ENCODE results near the gene BTG2. TPM values are rescaled to one million over a fixed set of nuclear protein-coding genes. Genes with fewer than 3 reads are reported as not detected.

Gene BTG2
- polyA plus RNA-seq, 2 donors = 9.4 to 27.3 TPM

DNA sequence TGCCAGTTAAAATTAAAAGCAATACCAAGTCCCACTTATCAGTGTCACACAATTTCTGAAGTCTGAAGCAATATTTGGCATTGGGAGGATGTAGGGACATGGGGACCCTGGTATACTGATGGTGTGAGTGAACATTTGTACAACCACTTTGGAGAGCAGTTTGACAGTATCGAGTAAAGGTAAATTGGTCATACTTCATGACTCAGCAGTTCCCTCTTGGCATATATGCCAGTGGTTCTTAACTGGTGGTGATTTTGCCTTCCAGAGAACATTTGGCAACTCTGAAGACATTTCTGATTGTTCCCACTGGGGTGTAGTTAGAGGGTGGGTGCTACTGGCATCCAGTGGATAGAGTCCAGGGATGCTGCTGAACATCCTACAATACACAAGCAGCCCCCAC is 25.9 kb downstream of the BTG2 start:
- Histone ChIP-seq H3K27ac (ENCODE audit: low read depth in 2 of 2, low read length in 1 of 2) (no peak overlapping the region), H3K9me3 (ENCODE audit: control insufficient read depth in 2 of 2, insufficient read depth in 1 of 2, low read depth in 1 of 2, low read length in 1 of 2) (no peaks in the 10 kb centered on the region)
- WGBS, 2 donors = 44 to 46% methylated on average over 1 of the region's 1 CpG

DNA sequence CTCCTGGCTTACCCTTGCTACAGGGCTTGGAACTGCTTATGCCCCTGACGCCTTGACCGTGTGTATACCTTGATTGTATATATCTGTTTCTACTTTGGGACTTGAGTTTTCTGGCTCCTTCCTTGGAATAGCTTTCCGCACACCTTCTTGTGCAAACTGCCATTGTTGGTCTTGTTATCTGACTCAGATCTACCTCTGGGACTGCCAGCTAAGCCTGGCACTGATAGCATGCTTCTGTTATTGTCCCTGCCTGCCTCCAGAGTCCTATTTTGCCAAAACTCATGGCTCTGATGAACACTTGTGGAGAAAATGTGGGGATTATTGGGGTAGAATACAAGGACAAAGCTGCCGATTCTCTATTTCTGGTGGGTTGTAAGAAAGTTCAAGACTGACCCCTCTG is 30.2 kb downstream of the BTG2 start:
- no peaks in the 10 kb centered on the region for H3K9me3 ChIP-seq (ENCODE audit: control insufficient read depth in 2 of 2, insufficient read depth in 1 of 2, low read depth in 1 of 2, low read length in 1 of 2)
- H3K4me3 ChIP-seq (ENCODE audit: low read depth in 1 of 2, low read length in 2 of 2) = no peak overlapping the region
- H3K36me3 ChIP-seq (ENCODE audit: control insufficient read depth in 2 of 2, insufficient read depth in 2 of 2, low read length in 1 of 2) = no peaks in the 10 kb centered on the region
- WGBS, 2 donors = 55 to 63% methylated on average over 4 of the region's 4 CpGs
- H3K27me3 ChIP-seq (ENCODE audit: control insufficient read depth in 1 of 2, insufficient read depth in 2 of 2, low read length in 2 of 2) = no peaks in the 10 kb centered on the region
- H3K4me1 ChIP-seq (ENCODE audit: control insufficient read depth in 2 of 2, insufficient read depth in 2 of 2, low read length in 1 of 2) = no peaks in the 10 kb centered on the region
- H3K27ac ChIP-seq (ENCODE audit: low read depth in 2 of 2, low read length in 1 of 2) = peak overlapping the region in 1 of 2 donors; percentile 50

More for the DNA sequence above, 25.9 kb downstream of the BTG2 start:
- no peak overlapping the region for H3K4me3 ChIP-seq (ENCODE audit: low read depth in 1 of 2, low read length in 2 of 2)
- H3K36me3 ChIP-seq (ENCODE audit: control insufficient read depth in 2 of 2, insufficient read depth in 2 of 2, low read length in 1 of 2) = no peaks in the 10 kb centered on the region
- H3K4me1 ChIP-seq (ENCODE audit: control insufficient read depth in 2 of 2, insufficient read depth in 2 of 2, low read length in 1 of 2) = peaks cover 0 to 5% of the 10 kb centered on the region in 2 donors
- no peaks in the 10 kb centered on the region for H3K27me3 ChIP-seq (ENCODE audit: control insufficient read depth in 1 of 2, insufficient read depth in 2 of 2, low read length in 2 of 2)

DNA sequence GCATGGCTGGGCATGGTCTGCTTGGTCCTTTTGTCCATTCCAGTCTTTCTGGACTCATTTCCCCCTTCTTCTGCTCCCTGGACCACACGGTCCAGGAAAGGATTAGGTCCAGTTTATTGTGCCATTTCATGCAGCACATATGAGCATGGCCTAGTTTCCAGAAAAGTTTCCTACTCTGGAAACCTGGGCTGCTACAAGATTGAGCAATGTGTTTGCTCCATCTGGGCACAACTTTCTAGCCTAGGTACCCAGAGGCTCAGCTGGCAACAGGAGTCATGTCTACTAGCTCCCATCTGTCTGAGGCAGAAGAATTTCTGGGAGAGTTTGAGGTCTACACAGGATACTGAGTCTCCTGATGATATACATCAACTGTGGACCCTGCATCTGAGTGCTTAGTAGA is 30.8 kb downstream of the BTG2 start:
- H3K9me3 ChIP-seq (ENCODE audit: control insufficient read depth in 2 of 2, insufficient read depth in 1 of 2, low read depth in 1 of 2, low read length in 1 of 2) = no peaks in the 10 kb centered on the region
- no peaks in the 10 kb centered on the region for H3K36me3 ChIP-seq (ENCODE audit: control insufficient read depth in 2 of 2, insufficient read depth in 2 of 2, low read length in 1 of 2)
- H3K4me3 ChIP-seq (ENCODE audit: low read depth in 1 of 2, low read length in 2 of 2) = no peak overlapping the region
- H3K4me1 ChIP-seq (ENCODE audit: control insufficient read depth in 2 of 2, insufficient read depth in 2 of 2, low read length in 1 of 2) = no peaks in the 10 kb centered on the region
- H3K27me3 ChIP-seq (ENCODE audit: control insufficient read depth in 1 of 2, insufficient read depth in 2 of 2, low read length in 2 of 2) = no peaks in the 10 kb centered on the region
- H3K27ac ChIP-seq (ENCODE audit: low read depth in 2 of 2, low read length in 1 of 2) = no peak overlapping the region
- 29% methylated on average over 1 of the region's 1 CpG for WGBS, 2 donors

DNA sequence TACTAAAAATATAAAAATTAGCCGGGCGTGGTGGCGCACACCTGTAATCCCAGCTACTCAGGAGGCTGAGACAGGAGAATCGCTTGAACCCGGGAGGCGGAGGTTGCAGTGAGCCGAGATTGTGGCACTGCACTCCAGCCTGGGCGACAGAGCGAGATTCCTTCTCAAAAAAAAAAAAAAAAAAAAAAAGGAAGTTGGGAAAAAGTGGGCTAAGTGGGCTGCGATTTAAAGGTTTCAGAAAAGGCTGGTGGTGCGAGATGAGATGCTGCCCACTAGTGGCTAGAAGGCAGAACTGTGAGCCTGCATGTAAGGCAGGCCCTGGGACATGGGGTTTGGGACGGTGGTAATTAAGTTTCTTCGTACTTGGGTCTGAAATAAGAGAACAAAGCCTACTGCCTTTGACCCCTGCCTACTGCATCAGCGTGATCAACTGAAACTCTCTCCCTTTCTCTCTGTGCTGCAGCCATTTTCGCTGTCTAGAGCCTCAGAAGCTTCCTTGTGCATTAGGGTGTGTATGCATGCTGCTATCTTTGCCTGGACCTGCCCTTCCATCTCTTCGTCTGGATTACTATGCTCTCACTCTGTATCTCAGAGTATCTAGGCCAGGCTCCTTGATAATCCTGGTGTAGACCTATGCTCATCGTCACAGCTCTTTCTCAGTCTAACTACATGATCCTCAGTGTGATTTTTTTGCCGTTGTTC is 33.2 kb downstream of the BTG2 start:
- H3K4me3 ChIP-seq (ENCODE audit: low read depth in 1 of 2, low read length in 2 of 2) = no peak overlapping the region
- no peaks in the 10 kb centered on the region for H3K9me3 ChIP-seq (ENCODE audit: control insufficient read depth in 2 of 2, insufficient read depth in 1 of 2, low read depth in 1 of 2, low read length in 1 of 2)
- no peaks in the 10 kb centered on the region for H3K4me1 ChIP-seq (ENCODE audit: control insufficient read depth in 2 of 2, insufficient read depth in 2 of 2, low read length in 1 of 2)
- no peaks in the 10 kb centered on the region for H3K27me3 ChIP-seq (ENCODE audit: control insufficient read depth in 1 of 2, insufficient read depth in 2 of 2, low read length in 2 of 2)
- H3K27ac ChIP-seq (ENCODE audit: low read depth in 2 of 2, low read length in 1 of 2) = peak overlapping the region in 1 of 2 donors; percentile 51
- 41 to 46% methylated on average over 18 of the region's 18 CpGs for WGBS, 2 donors
- no peaks in the 10 kb centered on the region for H3K36me3 ChIP-seq (ENCODE audit: control insufficient read depth in 2 of 2, insufficient read depth in 2 of 2, low read length in 1 of 2)

DNA sequence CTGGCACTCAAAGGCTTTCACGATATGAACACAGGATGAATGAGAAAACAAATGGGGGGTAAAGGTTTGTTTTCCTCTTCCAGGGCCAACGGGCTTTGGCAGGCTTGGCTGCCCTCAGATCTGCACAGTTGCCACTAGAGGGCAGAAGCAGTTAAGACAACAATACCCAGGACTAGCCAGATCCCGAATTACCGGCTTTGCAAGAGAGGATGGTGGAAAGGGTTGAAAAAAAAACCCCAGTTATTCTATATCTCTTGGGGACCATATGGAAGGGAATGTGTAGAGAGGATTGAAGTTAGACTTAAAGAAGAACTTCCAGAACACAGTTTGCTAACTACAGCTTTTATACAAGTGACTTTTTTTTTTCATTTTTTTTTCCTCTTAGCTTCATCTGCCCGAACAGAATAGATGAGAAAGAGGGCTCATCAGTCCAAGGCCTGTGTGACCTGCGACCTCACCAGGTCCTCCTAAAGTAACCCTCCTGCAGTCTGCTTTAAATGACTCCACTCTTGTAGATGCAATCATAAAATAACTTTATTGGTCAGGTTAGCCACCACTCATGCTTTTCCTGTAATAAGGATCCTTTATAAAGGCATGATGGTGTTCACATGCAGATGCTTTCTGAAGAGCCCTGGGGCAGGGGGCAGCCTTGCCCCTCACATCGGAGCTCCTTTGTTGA is 34.9 kb downstream of the BTG2 start:
- H3K36me3 ChIP-seq (ENCODE audit: control insufficient read depth in 2 of 2, insufficient read depth in 2 of 2, low read length in 1 of 2) = no peaks in the 10 kb centered on the region
- no peaks in the 10 kb centered on the region for H3K9me3 ChIP-seq (ENCODE audit: control insufficient read depth in 2 of 2, insufficient read depth in 1 of 2, low read depth in 1 of 2, low read length in 1 of 2)
- no peak overlapping the region for H3K27ac ChIP-seq (ENCODE audit: low read depth in 2 of 2, low read length in 1 of 2)
- H3K4me1 ChIP-seq (ENCODE audit: control insufficient read depth in 2 of 2, insufficient read depth in 2 of 2, low read length in 1 of 2) = no peaks in the 10 kb centered on the region
- no peaks in the 10 kb centered on the region for H3K27me3 ChIP-seq (ENCODE audit: control insufficient read depth in 1 of 2, insufficient read depth in 2 of 2, low read length in 2 of 2)
- H3K4me3 ChIP-seq (ENCODE audit: low read depth in 1 of 2, low read length in 2 of 2) = no peak overlapping the region
- 14 to 19% methylated on average over 7 of the region's 7 CpGs for WGBS, 2 donors

DNA sequence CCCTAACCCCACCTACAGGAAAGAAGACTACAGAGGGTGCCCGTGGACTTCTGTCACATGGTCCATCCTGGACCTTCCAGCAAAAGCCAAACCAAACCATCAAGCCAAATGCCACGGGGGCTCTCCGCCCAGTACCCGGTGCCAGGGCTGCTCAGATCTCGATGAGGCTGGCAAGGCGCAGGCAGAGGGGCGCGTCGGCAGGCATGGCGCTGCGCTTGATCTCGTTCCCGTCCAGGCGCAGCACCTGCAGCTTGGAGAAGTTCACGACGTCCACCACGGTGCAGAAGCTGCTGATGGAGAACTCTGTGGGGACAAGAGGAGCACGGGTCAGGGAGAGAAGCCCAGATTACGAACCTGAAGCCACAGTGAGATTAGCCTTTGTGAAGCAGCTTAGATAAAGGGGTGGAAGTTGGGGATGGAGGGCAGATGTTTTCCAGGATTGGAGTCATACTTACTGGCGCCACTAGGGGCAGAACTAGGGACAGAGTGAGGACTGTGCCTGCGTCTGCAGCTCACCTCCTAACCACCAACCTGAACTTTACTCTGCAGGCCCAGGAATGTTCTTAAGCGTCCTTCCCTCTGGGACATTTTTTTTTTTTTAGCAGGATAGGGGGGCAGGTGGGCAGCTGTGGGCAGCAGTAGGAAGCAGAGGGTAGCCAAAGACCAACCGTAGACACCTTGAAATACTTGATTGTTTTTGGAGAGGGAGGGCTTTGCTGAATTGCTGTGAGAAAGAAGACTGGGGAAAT is 37.0 kb downstream of the BTG2 start:
- 49 to 56% methylated on average over 23 of the region's 23 CpGs for WGBS, 2 donors
- Histone ChIP-seq H3K4me1 (ENCODE audit: control insufficient read depth in 2 of 2, insufficient read depth in 2 of 2, low read length in 1 of 2) (no peaks in the 10 kb centered on the region), H3K36me3 (ENCODE audit: control insufficient read depth in 2 of 2, insufficient read depth in 2 of 2, low read length in 1 of 2) (no peaks in the 10 kb centered on the region), H3K27me3 (ENCODE audit: control insufficient read depth in 1 of 2, insufficient read depth in 2 of 2, low read length in 2 of 2) (no peaks in the 10 kb centered on the region), H3K4me3 (ENCODE audit: low read depth in 1 of 2, low read length in 2 of 2) (no peak overlapping the region), H3K27ac (ENCODE audit: low read depth in 2 of 2, low read length in 1 of 2) (no peak overlapping the region), H3K9me3 (ENCODE audit: control insufficient read depth in 2 of 2, insufficient read depth in 1 of 2, low read depth in 1 of 2, low read length in 1 of 2) (no peaks in the 10 kb centered on the region)

DNA sequence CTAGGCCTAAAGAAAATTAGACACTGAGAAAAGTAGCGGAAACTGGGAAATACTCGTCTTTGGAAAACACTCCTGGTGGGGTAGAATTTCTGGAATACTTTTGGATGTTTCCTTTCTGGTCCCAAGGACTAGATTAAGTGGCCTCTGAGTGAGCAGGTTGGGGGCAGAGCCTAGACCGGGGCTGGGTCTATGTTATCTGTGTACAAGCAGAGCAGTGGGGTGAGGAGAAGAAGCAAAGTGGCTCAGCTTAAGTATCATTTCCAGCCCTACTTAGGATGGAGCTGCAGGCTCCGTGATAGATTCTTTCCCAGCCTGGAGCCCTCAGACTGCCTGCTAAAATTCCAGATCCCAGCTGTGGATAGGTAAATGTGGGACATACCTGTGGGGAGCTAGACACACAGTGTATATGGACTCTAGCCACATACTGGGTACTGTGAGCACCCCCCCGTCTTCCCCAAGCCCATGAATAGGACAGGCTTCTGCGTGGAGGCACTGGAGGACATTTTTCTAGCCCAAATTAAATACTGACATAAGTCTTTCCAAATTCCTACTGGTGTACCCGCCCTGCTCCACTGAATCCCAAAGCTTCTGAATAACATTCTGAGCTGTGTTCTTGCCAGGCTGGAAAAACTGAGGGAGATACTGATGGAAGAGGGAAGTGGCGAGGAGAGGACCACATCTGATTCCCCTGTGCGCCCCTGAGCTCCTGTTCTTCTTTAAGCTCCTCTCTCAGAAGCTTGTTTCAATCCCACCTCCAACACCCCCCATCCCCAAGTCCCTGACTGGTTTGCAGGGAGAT is 38.8 kb downstream of the BTG2 start:
- Histone ChIP-seq H3K27me3 (ENCODE audit: control insufficient read depth in 1 of 2, insufficient read depth in 2 of 2, low read length in 2 of 2) (no peaks in the 10 kb centered on the region), H3K36me3 (ENCODE audit: control insufficient read depth in 2 of 2, insufficient read depth in 2 of 2, low read length in 1 of 2) (no peaks in the 10 kb centered on the region), H3K27ac (ENCODE audit: low read depth in 2 of 2, low read length in 1 of 2) (no peak overlapping the region), H3K4me3 (ENCODE audit: low read depth in 1 of 2, low read length in 2 of 2) (no peak overlapping the region), H3K9me3 (ENCODE audit: control insufficient read depth in 2 of 2, insufficient read depth in 1 of 2, low read depth in 1 of 2, low read length in 1 of 2) (peaks cover 0 to 3% of the 10 kb centered on the region in 2 donors), H3K4me1 (ENCODE audit: control insufficient read depth in 2 of 2, insufficient read depth in 2 of 2, low read length in 1 of 2) (no peaks in the 10 kb centered on the region)
- WGBS, 2 donors = 80 to 82% methylated on average over 9 of the region's 9 CpGs

DNA sequence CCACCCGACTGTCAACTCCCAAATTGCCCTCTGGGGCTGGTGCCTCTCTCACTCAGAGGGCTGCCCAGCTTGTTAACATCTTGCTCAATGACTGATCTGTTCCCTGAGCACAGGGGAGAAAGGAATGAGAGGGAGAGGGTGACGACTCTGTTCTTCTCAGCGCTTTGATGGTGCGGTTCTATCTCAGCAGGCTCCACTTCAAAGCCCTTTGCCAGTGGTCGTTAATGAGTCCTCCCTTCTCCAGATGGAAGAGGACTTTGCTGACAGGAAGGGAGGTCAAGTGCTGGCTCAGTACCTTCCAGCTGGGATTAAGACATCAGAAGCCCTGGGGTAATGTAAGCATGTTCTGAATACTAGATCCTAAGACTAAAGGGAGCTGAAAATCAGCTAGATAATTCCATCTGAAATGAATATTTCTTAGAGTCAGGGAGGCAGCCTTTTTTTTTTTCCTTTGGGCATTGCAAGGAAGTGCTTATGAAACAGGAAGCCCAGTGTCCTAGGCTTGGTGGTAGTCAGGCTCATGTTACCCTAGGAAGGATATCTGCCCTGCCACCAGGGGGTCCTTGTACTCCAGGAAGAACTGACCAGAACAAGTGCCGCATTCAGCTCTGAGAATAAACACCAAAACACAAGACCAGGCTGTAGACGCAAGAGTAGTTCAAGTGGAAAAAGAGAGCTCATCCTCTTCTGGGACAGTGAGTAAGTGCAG is 40.9 kb downstream of the BTG2 start:
- no peak overlapping the region for H3K27ac ChIP-seq (ENCODE audit: low read depth in 2 of 2, low read length in 1 of 2)
- H3K4me3 ChIP-seq (ENCODE audit: low read depth in 1 of 2, low read length in 2 of 2) = no peak overlapping the region
- WGBS, 2 donors = 67 to 71% methylated on average over 7 of the region's 7 CpGs
- H3K27me3 ChIP-seq (ENCODE audit: control insufficient read depth in 1 of 2, insufficient read depth in 2 of 2, low read length in 2 of 2) = no peaks in the 10 kb centered on the region
- H3K36me3 ChIP-seq (ENCODE audit: control insufficient read depth in 2 of 2, insufficient read depth in 2 of 2, low read length in 1 of 2) = no peaks in the 10 kb centered on the region
- no peaks in the 10 kb centered on the region for H3K4me1 ChIP-seq (ENCODE audit: control insufficient read depth in 2 of 2, insufficient read depth in 2 of 2, low read length in 1 of 2)
- peaks cover 0 to 3% of the 10 kb centered on the region in 2 donors for H3K9me3 ChIP-seq (ENCODE audit: control insufficient read depth in 2 of 2, insufficient read depth in 1 of 2, low read depth in 1 of 2, low read length in 1 of 2)

DNA sequence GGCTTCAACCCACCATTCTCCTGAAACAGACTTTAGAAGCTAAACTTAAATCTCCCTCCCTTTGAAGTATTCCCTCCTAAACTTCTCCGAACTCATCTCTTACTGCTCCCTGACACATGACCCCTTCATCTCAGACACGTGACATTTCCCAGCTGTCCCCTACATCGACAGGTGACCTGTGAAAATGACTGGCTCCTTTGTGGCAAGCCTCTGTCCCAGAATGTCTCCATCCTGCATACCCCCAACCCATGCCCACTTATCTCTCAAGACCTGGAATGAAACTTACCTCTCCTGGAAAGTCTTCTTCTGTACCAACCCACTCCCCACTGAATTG is 41.4 kb downstream of the BTG2 start:
- 91 to 92% methylated on average over 3 of the region's 3 CpGs for WGBS, 2 donors
- Histone ChIP-seq H3K9me3 (ENCODE audit: control insufficient read depth in 2 of 2, insufficient read depth in 1 of 2, low read depth in 1 of 2, low read length in 1 of 2) (peaks cover 0 to 3% of the 10 kb centered on the region in 2 donors), H3K4me1 (ENCODE audit: control insufficient read depth in 2 of 2, insufficient read depth in 2 of 2, low read length in 1 of 2) (no peaks in the 10 kb centered on the region), H3K36me3 (ENCODE audit: control insufficient read depth in 2 of 2, insufficient read depth in 2 of 2, low read length in 1 of 2) (no peaks in the 10 kb centered on the region), H3K27ac (ENCODE audit: low read depth in 2 of 2, low read length in 1 of 2) (no peak overlapping the region), H3K27me3 (ENCODE audit: control insufficient read depth in 1 of 2, insufficient read depth in 2 of 2, low read length in 2 of 2) (no peaks in the 10 kb centered on the region), H3K4me3 (ENCODE audit: low read depth in 1 of 2, low read length in 2 of 2) (no peak overlapping the region)
